Peyer's patch (tissue), 4 donors: Measurements from ENCODE around the gene PDE1C.

ENCODE experiments used
- CTCF ChIP-seq, 6 experiments: fragments of 450-650 bp in 4 of 6; fragments of 200-600 bp in 2 of 6; sonication (generic) in 1 of 6; IDR thresholded peaks; one replicate each; pipeline ENCODE4 v1.5.1; 2017 to 2019; ENCODE audit warnings: antibody characterized with exemption in 6 of 6, mild to moderate bottlenecking in 3 of 6, moderate library complexity in 1 of 6
- POLR2A ChIP-seq, 2 donors: fragments of 450-650 bp; IDR thresholded peaks; one replicate each; pipeline ENCODE4 v1.5.1; 2017; ENCODE audit warnings: antibody characterized with exemption in 2 of 2, mild to moderate bottlenecking in 2 of 2, moderate library complexity in 2 of 2

- TF ChIP-seq CTCF (IDR thresholded peaks at IDR 0.05) (no peak), POLR2A (IDR thresholded peaks at IDR 0.05) (no peak)
Observed at GRCh38 chr7:32030904-32031692, 39.1 kb downstream of the PDE1C start.
